KMS-11 (cell line): ENCODE measurements around the gene SF3B3.
A peak's percentile ranks its signal among the peaks of the same experiment; 100 is the strongest.

ENCODE experiments used
- H2AFZ ChIP-seq: fragments of 200-600 bp; sonication (generic); 2 replicates; pipeline ENCODE4 v1.6.1; 2016; ENCODE audit warnings: antibody characterized with exemption, mixed run types, low read depth
- H3K27ac ChIP-seq: fragments of 200-600 bp; sonication (generic); 2 replicates; pipeline ENCODE4 v1.6.1; 2016; ENCODE audit warnings: mild to moderate bottlenecking, mixed run types
- H3K27me3 ChIP-seq: fragments of 200-600 bp; sonication (generic); 2 replicates; pipeline ENCODE4 v1.6.1; 2017; ENCODE audit warnings: mild to moderate bottlenecking, low read depth, mixed run types, moderate library complexity; ENCODE audit not compliant: insufficient read depth
- H3K36me3 ChIP-seq: fragments of 200-600 bp; sonication (generic); 2 replicates; pipeline ENCODE4 v1.6.1; 2017; ENCODE audit warnings: mild to moderate bottlenecking, mixed run types; ENCODE audit not compliant: insufficient read depth
- H3K4me1 ChIP-seq: fragments of 200-600 bp; sonication (generic); 2 replicates; pipeline ENCODE4 v1.6.1; 2016; ENCODE audit warnings: mild to moderate bottlenecking, low read depth, mixed run types; ENCODE audit not compliant: poor library complexity, severe bottlenecking
- H3K4me2 ChIP-seq: fragments of 200-600 bp; sonication (generic); 2 replicates; pipeline ENCODE4 v1.7.0; 2016; ENCODE audit warnings: mild to moderate bottlenecking, mixed run types
- H3K4me3 ChIP-seq: fragments of 200-600 bp; sonication (generic); IDR thresholded peaks from 2 replicates; pipeline ENCODE4 v1.6.1; 2017; ENCODE audit warnings: low read depth, low read length, mixed read lengths; ENCODE audit not compliant: insufficient read depth
- H3K79me2 ChIP-seq: fragments of 200-600 bp; sonication (generic); 2 replicates; pipeline ENCODE4 v1.6.1; 2016; ENCODE audit warnings: low read depth, mixed run types; ENCODE audit not compliant: insufficient read depth
- H3K9ac ChIP-seq: fragments of 200-600 bp; sonication (generic); 2 replicates; pipeline ENCODE4 v1.6.1; 2016; ENCODE audit warnings: mild to moderate bottlenecking, mixed run types
- H4K20me1 ChIP-seq: fragments of 200-600 bp; sonication (generic); 2 replicates; pipeline ENCODE4 v1.6.1; 2016; ENCODE audit warnings: mild to moderate bottlenecking, mixed run types; ENCODE audit not compliant: insufficient read depth
- CTCF ChIP-seq: fragments of 200-600 bp; sonication (generic); conservative IDR thresholded peaks from 2 replicates; pipeline ENCODE4 v1.6.1; 2017; ENCODE audit warnings: low read depth, mild to moderate bottlenecking, antibody characterized with exemption, low read length, moderate library complexity, mixed read lengths

Gene SF3B3

DNA sequence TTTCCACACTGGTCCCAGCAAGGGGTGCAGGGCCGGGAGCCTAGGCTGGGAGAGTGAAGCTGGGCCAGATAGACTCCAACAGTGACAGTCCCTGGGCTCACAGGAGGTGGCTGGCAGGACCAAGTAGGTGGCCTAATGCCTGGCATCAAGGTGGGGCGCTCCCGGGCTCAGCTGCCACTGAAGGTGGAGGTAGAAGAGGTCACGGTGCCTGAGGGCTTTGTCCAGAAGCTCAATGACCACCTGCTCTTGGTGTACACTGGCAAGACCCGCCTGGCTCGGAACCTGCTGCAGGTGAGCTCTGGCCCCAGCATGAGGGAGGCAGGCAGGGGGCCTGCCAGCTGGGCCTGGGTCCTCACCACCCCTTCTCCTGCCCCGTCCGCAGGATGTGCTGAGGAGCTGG is 45.4 kb upstream of the SF3B3 start:
- Histone ChIP-seq H3K27ac (peak overlapping the region; percentile 75; the same call in 1 of the 2 replicates), H4K20me1 (no peaks in the 10 kb centered on the region), H3K27me3 (no peaks in the 10 kb centered on the region), H3K4me2 (peak overlapping the region; percentile 55; the same call in 1 of the 2 replicates), H3K79me2 (no peaks in the 10 kb centered on the region), H3K4me1 (peaks cover 44% of the 10 kb centered on the region), H3K36me3 (no peaks in the 10 kb centered on the region), H3K9ac (no peak overlapping the region), H2AFZ (no peak overlapping the region), H3K4me3 (no peak overlapping the region)
- no peak for TF ChIP-seq CTCF

GRCh38 chr16:70478912-70479341 is 44.7 kb upstream of the SF3B3 start:
- no peaks in the 10 kb centered on the region for H3K36me3 ChIP-seq

DNA sequence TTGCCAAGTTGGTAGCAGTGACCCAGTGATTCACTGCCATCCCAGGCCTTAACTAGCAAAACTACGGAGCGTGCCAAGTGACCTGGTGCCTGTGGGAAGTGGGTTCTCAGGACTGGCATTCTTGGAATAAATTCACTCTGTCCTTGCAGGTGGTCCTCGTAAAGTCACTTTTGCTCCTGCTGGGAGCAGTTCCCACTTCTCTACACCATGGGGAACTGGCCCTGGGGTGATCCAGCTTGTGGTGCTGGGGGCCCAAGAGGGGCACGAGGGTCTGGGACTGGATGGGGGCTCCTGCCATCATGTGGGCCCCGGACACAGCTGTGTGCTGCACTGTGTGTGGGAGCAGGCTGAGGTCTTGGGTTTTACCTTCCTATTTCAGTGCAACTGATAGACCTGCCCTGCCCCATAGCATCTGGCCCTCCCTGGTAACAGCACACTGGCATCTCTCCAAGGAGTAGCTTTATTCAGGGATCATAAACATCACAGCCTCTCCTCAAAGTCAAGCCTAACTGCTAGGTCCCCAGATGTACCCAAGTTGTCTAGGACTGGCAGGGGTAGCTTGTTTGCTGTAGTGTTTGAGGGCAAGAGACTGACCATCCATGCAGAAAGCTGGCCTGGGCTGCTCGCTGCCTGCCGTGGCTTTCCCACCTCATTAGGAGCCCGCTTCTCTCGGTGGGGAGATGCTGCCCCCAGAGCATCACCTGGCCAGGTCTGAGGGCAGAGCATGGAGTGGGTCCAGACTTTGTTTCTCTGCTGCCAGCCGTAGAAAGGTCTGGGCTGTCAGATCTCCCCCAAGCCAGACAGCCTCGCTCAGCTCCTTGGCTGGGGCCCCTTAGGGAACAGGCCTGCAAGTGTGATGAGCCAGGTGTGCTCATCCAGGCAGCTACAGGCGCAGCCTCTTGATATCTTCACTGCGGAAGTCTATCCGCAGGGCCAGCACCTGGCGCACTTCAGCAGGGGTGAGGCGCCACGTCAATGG is 43.2 kb upstream of the SF3B3 start:
- Histone ChIP-seq H3K9ac (no peak overlapping the region), H3K4me3 (no peak overlapping the region)

More at GRCh38 chr16:70478912-70479341, 44.7 kb upstream of the SF3B3 start:
- H3K4me2 ChIP-seq: no peak overlapping the region
- no peaks in the 10 kb centered on the region for H4K20me1 ChIP-seq
- no peak overlapping the region for H3K27ac ChIP-seq
- peaks cover 52% of the 10 kb centered on the region for H3K4me1 ChIP-seq
- H3K9ac ChIP-seq: no peak overlapping the region
- H2AFZ ChIP-seq: no peak overlapping the region
- no peak overlapping the region for H3K4me3 ChIP-seq
- no peak for TF ChIP-seq CTCF
- no peaks in the 10 kb centered on the region for H3K79me2 ChIP-seq
- no peaks in the 10 kb centered on the region for H3K27me3 ChIP-seq

DNA sequence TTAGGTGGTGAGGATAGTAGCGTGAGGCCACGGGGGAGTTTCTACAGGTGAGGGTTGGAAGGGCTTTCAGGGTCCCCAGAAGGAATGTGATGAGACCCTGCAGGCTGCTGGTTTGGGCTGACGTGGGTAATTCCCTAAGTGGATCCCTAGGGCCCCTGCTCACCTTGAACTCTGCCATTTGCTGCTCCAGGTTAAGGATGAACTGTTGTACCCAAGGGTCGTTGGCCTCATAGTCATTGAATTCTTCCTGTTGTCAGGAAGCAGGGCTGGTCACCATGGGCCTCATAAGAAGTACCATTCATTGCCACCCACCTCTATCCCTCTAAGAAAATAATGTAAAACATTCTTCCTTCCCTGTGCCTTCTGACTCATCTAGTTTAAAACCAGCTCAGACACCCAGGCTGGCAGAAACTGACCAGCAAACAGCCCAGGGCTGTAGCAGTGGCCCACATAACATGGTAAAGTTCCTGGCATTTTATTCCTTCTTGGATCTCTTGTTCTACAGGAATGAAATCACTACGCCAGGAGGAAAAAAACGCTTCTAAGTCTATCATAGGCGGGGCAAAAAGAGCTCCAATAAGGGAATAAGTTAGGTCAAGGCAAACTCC is 41.6 kb upstream of the SF3B3 start:
- no peak overlapping the region for H3K27ac ChIP-seq
- no peak overlapping the region for H3K4me2 ChIP-seq
- no peak overlapping the region for H3K4me3 ChIP-seq
- no peaks in the 10 kb centered on the region for H3K36me3 ChIP-seq
- H3K27me3 ChIP-seq: no peaks in the 10 kb centered on the region
- H3K79me2 ChIP-seq: no peaks in the 10 kb centered on the region
- no peak overlapping the region for H3K9ac ChIP-seq
- H4K20me1 ChIP-seq: no peaks in the 10 kb centered on the region
- peaks cover 34% of the 10 kb centered on the region for H3K4me1 ChIP-seq
- no peak for TF ChIP-seq CTCF
- H2AFZ ChIP-seq: no peak overlapping the region

More for the DNA sequence above, 43.2 kb upstream of the SF3B3 start:
- Histone ChIP-seq H3K4me1 (peaks cover 51% of the 10 kb centered on the region), H2AFZ (no peak overlapping the region), H4K20me1 (no peaks in the 10 kb centered on the region), H3K79me2 (no peaks in the 10 kb centered on the region), H3K36me3 (no peaks in the 10 kb centered on the region), H3K27me3 (no peaks in the 10 kb centered on the region), H3K27ac (no peak overlapping the region; the same call in 1 of the 2 replicates), H3K4me2 (no peak overlapping the region)
- TF ChIP-seq CTCF: no peak
